Activated CD4-positive, alpha-beta T cell treated with anti-CD3 and anti-CD28 coated beads, Interleukin-2, amount 50 U/mL, for 1 hour (primary cell): Measurements from ENCODE around the gene ZNF726.
"Not testable (repeated sequence)": the region's sequence is repeated elsewhere in the genome, so short reads cannot be mapped to it uniquely, and the experiment has no call there.

Experiments
- DNase-seq: peaks from one replicate; pipeline ENCODE4 v3.0.0-alpha.2; 2020

ZNF726 gene

DNA sequence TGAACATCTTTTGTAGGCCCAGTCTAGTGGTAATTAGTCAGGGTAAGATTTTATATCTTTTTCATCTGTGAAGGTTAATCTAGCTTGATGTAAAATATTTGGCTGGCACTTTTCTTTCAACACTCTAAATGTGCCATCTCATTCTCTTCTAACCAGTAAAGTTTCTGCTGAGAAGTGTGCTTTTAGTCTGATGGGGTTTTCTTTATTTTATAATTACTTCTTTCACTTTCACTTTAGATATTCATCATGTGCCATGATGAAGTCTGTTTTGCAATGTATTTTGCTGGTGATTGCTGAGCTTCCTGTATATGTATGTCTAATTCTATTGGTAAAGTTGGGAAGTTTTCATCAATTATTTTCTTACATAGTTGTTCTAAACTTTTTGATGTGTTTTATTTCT, 31.9 kb downstream of the ZNF726 start:
- no peak for DNase-seq

DNA sequence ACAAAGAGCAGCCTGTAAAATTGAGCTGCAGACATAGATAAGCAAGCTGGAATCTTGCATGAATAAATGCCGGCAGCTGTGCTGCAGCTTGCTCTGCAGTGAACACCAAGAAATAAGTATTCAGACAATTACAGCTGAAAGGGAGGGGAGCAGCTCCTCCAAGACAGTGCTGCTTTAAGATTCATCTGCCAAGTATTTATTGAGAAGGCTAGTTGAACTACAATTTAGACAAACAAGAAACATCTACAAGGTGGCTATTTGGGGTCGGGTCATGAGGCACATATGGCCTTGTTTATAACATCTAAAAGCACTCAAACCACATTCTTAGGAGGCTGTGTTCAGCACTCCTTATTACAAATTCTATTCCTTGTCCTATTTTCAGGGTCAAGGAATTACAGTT, 34.9 kb downstream of the ZNF726 start:
- no peak for DNase-seq

DNA sequence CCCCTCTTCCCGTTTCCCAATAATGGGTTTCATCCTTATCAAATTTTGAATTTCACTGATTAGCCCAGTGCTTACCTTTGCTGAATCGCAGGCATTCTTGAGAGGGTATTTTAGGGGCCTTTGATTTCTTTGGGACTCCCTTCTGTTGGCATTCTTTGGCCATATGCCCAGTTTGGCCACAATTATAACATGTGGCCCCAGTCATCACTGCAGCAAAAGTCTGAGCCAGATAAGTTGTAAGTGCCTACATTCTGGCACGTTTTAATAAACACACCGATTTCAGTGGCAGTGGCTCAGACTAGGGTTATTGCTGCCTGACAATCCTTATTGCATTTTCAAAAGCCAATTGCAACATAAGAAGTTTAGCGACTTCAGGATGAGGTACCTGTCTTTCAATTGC, 41.4 kb downstream of the ZNF726 start:
- DNase-seq = no peak

DNA sequence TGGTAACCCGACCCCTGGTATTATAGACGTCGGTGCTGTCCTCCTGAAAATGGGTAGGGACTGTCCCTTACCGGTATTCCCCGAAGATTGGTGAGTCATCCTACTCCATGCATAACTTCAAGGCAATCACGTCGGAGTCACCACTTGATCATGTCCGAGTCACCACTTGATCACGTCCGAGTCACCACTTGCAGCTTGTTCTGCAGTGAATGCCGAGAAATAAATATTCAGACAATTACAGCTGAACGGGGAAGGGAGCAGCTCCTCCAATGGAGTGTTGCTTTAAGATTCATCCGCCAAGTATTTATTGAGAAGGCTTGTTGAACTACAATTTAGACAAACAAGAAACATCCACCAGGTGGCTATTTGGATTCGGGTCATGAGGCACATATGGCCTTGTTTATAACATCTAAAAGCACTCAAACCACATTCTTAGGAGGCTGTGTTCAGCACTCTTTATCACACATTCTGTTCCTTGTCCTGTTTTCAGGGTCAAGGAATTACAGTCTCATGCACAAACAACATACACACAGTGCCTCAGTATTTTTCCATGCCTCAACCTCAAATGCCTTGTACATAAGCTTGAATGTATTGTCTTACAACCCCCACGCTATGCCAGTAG, 43.1 kb downstream of the ZNF726 start:
- no peak for DNase-seq

DNA sequence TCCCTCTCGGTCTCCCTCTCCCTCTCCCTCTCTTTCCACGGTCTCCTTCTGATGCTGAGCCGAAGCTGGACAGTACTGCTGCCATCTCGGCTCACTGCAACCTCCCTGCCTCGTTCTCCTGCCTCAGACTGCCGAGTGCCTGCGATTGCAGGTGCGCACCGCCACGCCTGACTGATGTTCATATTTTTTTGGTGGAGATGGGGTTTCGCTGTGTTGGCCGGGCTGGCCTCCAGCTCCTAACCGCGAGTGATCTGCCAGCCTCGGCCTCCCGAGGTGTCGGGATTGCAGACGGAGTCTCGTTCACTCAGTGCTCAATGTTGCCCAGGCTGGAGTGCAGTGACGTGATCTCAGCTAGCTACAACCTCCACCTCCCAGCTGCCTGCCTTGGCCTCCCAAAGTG, 48.7 kb downstream of the ZNF726 start:
- not testable (repeated sequence) for DNase-seq

GRCh38 chr19:23963881-23964280, 49.2 kb downstream of the ZNF726 start:
- DNase-seq = not testable (repeated sequence)

DNA sequence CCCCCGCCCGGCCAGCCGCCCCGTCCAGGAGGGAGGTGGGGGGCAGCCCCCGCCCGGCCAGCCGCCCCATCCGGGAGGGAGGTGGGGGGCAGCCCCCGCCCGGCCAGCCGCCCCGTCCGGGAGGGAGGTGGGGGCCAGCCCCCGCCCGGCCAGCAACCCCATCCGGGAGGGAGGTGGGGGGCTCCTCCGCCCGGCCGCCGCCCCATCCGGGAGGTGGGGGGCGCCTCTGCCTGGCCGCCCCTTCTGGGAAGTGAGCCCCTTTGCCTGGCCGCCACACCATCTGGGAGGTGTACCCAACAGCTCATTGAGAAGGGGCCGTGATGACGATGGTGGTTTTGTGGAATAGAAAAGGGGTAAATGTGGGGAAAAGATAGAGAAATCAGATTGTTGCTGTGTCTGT, 49.6 kb downstream of the ZNF726 start:
- DNase-seq = not testable (repeated sequence)

DNA sequence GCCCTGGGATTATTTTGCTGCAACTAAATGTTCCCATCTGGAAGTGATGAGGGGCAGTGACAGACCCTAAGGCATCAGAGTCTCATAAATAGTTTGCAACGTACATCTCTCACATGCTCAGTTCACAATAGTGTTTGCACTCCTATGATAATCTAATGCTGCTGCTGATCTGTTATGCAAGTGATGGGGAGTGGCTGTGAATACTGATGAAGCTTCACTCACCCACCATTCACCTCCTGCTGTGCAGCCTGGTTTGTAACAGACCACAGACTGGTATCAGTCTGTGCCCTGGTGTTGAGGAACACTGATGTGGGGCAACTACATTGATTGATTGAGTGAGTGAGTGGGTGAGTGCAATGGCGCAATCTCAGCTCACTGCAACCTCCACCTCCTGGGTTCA, 54.9 kb downstream of the ZNF726 start:
- DNase-seq = no peak

- DNase-seq = no peak
These were observed 56.9 kb downstream of the ZNF726 start for GRCh38 chr19:23971598-23971997.

DNA sequence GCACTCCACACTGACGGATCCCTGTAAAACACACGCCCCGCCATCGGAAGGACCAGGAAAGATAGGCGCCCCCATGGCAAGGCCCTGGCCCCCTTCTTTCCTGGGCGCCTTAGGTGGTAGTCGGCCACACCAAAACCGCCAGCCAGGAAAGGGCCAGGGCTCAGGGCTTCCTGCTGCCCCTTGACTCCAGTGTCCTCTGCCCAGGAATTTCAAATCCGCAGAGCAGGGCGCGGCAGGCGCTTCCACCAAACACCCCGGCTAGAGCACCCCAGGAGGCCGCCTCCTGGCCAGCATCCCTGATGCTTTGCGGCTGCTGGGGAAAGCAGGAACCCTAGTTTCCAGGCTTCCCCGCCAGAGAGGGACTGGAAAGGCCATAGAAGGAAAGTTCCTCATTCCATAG, 57.5 kb downstream of the ZNF726 start:
- no peak for DNase-seq

GRCh38 chr19:23974941-23975340, 60.3 kb downstream of the ZNF726 start:
- DNase-seq = no peak

GRCh38 chr19:23976631-23977030, 61.9 kb downstream of the ZNF726 start:
- DNase-seq = not testable (repeated sequence)

DNA sequence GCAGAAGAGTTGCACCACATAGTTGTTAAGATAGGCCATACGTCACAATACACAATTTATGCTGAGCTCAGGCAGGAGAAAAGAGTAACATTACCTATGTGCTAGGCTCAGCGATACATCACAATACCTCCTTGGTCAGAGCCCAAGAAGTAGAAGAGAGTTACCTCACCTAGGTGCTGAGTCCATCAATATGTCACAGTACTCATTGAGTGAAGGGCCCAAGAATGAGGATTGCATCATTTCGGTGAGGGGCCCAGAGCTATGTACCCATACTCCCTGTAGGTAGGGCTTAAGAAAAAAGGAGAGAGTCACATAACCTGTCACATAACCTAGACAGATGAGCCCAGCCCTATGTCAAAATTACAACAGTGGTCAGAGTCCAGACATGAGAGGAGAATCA, 62.6 kb downstream of the ZNF726 start:
- DNase-seq = not testable (repeated sequence)

DNA sequence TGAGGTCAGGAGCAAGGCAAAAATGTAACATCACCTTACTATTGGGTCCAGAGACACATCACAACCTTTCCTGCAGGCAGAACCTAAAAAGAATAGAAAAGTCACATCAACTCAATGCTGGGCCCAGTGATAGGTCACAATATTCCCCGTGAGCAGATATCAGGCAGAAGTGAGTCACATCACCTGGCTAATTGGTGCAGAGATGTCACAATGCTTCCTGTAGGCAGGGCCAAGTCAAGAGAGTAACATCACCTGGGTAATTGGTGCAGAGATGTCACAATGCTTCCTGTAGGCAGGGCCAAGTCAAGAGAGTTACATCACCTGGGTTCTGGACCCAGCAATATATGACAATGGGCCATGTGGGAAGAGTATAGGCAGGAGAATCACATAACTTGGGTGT, 63.4 kb downstream of the ZNF726 start:
- no peak for DNase-seq

- DNase-seq = no peak
These were observed 66.1 kb downstream of the ZNF726 start for GRCh38 chr19:23980805-23981204.

- no peak for DNase-seq
These were observed 67.2 kb downstream of the ZNF726 start for GRCh38 chr19:23981863-23982262.

DNA sequence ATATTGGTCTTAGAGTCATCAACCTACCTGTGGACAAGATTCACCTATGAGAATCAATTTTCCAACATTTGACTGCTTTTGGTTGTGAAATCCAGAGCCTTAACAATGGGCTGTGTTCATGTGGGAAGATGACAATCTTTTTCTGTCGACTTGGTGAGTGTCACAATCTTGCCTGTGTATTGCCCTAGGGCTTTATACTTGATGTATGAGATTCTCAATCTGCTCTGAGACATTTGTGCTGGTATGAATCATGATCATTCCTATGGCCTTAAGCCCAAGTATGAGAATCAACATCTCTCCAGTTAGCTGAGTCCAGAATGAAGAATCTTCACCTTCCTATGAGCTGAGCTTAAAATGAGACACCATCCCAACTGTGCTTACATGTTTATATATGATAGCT, 68.7 kb downstream of the ZNF726 start:
- DNase-seq = no peak
